Measurements from ENCODE around the gene SCD5.
"Not testable (repeated sequence)": the region's sequence is repeated elsewhere in the genome, so short reads cannot be mapped to it uniquely, and the experiment has no call there.

GRCh38 chr4:82816874-82817273, 18.3 kb upstream of the SCD5 start:
- TF ChIP-seq CTCF (conservative IDR thresholded peaks at IDR 0.05; ENCODE audit: low read depth in 2 of 2); EZH2 (IDR thresholded peaks at IDR 0.05; ENCODE audit: low read depth, unreplicated experiment): not testable (repeated sequence)

All from GM23338 (cell line).